GM21723 (cell line): ENCODE results near the gene TBC1D22A.
"Not testable (repeated sequence)": the region's sequence is repeated elsewhere in the genome, so short reads cannot be mapped to it uniquely, and the experiment has no call there.

Source experiments
- ATAC-seq: cut with Tn5 transposase; IDR thresholded peaks from one replicate; pipeline ENCODE4 v1.9.1; 2021; ENCODE audit warnings: mild to moderate bottlenecking, moderate library complexity; ENCODE audit not compliant: unreplicated experiment

Gene TBC1D22A

DNA sequence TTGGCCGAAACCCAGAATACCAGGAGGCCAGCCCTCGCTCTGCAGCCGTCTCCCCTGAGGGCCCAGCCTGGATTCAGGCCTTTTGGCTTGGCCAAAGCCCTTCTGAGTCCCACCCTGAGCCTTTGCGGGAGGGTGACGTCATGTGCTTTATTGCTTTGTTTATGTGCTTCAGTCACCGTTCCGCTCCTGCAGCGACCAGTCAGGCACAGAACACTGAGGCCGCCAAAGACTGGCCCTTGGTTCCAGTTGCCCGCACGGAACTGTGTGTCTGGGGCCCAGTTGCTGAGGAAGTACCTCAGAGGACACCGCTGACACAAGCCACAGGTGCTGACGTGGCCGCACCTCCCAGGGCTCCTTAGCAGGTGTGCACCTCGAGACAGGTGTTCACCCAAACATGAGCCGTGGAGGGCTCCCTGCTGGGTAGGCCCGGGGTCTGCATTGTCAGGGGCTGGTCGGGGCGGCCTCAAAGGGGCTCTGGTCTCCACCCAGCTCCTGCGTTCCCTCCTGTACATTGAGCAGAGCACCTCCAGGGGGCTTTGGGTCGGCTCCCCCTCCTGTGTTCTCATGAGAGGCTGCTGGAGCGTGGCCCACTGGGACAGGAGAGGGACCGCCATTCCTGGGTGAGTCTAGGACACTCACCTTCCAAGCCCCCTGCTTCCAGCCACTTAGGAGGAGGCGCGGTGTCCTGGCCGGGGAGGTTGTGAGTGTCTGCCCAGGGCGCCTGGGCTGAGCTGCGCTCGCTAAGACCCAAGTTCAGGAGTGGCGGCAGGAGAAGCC is 376.8 kb downstream of the TBC1D22A start:
- no peak for ATAC-seq

DNA sequence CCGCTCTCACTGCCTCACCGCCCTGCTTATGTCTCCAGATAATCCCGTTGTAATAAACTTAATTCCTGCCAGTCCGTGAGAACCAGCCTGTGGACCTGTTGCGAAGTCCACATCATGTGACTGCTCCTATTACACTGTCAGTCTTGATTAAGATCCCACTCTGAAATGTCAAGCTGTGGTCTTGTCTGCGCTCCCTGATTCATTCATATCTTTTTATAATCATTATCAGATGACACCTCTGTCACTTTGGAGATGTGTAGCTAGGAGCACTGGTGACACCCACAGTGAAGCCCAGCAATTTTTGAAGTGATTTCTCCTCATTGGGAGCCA is 377.3 kb downstream of the TBC1D22A start:
- no peak for ATAC-seq

DNA sequence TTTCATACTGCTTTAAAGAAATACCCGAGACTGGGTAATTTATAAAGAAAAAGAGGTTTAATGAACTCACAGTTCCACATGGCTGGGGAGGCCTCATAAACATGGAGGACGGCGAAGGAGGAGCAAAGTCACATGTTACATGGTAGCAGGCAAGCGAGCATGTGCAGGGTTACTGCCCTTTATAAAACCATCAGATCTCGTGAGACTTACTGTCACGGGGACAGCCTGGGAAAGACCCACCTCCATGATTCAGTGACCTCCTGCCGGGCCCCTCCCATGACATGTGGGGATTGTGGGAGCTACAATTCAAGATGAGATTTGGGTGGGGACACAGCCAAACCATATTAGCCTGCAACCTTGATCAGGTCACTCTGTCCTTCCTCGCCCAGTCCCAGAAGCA is 378.5 kb downstream of the TBC1D22A start:
- ATAC-seq, result not testable (repeated sequence)

DNA sequence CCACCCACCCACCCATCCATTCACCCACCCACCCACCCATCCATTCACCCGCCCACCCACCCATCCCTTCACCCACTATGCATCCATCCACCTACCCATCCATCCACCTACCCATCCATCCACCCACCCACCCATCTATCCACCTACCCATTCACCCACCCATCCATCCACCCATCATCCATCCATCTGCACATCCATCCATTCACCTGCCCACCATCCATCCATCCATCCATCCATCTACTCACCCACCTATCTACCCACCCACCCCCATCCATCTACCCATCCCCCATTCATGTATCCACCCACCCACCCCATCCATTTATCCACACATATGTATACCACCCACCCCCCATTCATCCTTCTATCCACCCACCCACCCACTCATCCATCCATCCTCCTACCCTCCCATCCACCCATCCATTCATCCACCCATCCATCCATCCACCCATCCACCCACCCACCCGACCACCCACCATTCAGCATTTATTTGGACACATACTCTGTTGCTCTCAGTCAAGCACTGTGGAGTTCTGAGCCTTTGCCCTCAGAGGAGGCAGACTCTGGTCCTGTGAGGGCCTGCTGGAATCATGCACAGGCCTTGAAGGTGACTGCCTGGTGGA is 380.1 kb downstream of the TBC1D22A start:
- ATAC-seq, result no peak

DNA sequence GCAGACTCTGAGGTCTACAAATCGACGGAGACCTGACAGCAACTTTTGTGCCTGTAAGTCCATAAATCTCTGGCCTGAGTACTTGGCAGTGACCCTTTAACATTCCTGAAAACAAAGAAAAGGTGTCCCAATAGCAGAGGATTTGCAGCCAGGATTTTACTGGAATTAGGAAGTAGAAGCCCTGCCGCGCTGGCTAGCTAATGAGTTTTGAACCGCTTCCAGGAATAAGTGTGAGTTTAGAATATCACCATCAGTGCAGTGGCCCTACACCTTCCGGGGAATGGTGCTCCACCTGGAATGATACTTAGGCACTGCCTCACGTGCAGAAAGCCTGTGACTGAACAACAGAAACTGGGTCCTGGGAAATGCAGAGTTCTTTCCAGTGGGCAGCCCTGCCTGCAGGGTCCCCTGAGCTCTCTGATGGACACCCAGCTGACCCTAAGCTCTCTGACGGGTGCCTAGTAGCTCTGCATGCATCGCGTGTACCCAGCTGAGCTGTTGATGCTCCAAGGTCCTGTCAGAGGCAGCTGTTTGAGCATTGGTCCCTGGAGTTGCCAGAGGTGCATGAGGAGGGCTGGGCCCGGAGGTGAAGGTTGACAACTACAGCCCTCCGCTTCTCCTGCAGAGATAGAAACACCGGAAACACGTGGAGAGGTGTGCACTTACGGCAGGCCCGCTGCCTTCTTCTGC is 380.9 kb downstream of the TBC1D22A start:
- ATAC-seq, result no peak

DNA sequence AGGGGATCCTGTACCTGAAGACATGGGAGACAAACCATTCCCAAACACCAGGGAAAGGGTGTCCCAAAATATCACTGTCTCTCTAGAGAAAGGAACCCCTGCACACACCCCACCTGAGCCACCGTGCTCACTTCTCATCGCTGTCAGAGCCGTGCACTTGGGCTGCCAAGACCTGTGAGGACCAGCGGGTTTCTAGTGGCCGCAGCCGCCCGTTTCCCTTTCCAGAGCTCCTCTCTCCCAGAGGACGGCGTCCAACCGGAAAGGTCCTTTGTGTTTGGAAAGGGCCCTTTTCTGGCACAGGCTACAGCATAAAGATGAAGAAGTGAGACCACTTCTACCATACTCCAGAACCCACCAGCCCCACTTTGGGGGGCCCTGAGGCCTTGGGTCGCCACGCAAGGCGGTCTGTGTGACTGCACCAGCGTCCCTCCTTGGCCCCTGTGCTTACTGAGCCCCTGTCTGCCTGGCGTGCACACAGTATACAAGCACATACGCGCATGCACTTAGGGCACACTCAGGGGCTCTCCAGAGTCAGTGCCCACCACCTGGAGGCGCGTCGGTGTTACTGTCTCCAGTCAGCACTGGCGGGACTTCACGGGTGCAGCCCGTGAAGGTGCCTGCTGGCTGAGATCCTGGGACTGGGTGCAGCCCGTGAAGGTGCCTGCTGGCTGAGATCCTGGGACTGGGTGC is 381.8 kb downstream of the TBC1D22A start:
- no peak for ATAC-seq

GRCh38 chr22:47144791-47145425 is 382.5 kb downstream of the TBC1D22A start:
- ATAC-seq, result no peak

- no peak for ATAC-seq
These were observed 383.4 kb downstream of the TBC1D22A start for GRCh38 chr22:47145883-47146282.

- no peak for ATAC-seq
These were observed 383.9 kb downstream of the TBC1D22A start for GRCh38 chr22:47146391-47146790.

DNA sequence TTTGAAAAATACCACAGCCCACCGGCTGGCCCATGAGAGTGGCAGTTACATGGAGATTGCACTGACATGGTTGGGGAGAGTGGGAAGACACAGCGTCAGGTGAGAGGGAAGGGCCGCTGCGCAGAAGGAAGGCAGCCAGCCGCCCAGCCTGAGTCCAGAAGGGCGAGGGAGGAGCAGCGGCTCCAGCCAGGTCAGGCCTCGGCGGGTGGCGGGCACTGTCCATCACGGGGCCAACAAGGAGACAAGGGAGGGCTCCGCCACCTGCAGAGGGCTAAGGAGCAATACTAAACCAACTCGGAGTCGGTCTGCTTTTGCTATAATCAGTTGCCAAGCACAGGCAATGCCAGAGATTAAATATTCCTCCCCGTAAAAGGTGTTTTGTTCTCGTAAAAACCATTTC is 384.5 kb downstream of the TBC1D22A start:
- ATAC-seq, result no peak

- no peak for ATAC-seq
These were observed 385.1 kb downstream of the TBC1D22A start for GRCh38 chr22:47147572-47147971.

GRCh38 chr22:47148510-47148909 is 386.1 kb downstream of the TBC1D22A start:
- no peak for ATAC-seq

- no peak for ATAC-seq
These were observed 386.7 kb downstream of the TBC1D22A start for GRCh38 chr22:47148956-47149728.

- ATAC-seq, result no peak
These were observed 387.5 kb downstream of the TBC1D22A start for GRCh38 chr22:47149976-47150375.

DNA sequence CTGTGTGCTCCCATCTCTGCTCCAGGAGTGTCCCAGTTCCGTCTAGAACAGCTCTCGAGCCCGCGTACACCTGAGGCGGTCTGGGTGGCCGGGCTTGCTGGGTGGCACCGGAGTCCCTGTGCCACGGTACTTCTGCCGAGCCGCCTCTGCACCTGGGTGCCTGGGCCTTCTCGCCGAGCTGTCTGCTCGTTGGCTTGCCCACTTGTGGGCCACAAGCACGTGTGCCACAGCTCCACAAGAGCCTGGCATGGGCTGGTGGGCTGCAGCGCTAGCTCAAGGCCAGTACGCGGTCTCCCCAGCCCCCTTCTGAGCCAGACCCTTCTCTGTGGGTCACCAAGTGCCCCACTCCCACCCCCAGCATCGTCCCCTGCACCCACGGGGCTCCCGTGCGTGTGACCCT is 388.0 kb downstream of the TBC1D22A start:
- ATAC-seq, result no peak

GRCh38 chr22:47151064-47151463 is 388.6 kb downstream of the TBC1D22A start:
- no peak for ATAC-seq

- ATAC-seq, result no peak
These were observed 389.0 kb downstream of the TBC1D22A start for GRCh38 chr22:47151490-47151889.

DNA sequence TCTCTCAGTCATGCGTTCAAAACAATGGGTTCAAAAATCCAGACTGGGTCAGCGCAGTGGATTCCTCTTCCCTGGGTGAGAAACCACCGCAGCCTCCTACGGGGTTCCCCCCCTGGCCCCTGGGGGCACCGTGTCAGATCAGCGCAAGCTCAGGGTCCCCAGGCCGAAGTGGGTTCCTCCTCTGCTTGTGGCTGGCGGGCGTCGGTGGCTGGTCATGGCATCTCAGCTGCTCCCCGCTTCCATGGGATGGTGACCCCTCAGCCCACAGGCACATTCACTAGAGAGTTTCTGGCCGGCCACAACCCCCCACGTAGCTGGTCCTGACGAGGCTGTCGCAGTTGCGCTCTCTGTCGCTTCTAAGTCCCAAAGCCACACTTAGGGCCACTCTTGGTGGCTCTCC is 389.8 kb downstream of the TBC1D22A start:
- ATAC-seq, result no peak

DNA sequence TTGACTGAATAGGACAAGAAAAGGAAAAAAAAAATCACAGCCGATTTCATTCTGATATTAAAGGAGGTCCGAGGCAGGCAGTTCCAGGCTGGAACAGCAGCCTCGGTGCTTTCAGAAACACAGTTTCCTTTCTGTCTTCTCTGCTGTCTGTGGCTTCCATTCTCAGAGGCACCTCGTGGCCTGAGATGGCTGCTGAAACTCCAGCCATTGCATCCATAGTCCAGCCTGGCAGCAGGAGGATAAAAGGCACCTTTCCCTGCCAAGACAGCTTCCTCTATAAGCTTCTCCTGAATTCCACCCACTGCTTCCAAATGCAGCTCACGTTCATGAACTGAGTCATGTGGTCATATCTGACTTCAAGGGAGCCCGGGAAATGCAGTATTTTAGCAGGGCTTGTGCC is 390.5 kb downstream of the TBC1D22A start:
- no peak for ATAC-seq

GRCh38 chr22:47153854-47154525 is 391.5 kb downstream of the TBC1D22A start:
- ATAC-seq, result no peak
